ENCODE measurements around the gene IPPK. TPM values are rescaled to one million over a fixed set of nuclear protein-coding genes. Genes with fewer than 3 reads are reported as not detected.

Gene IPPK
- total RNA-seq, 1 experiment from 2014 or later: 17.0 TPM

GRCh38 chr9:92615790-92616189 lies 54.1 kb downstream of the IPPK start:
- no peak for DNase-seq (ENCODE audit: low spot score)

- no peak for DNase-seq (ENCODE audit: low spot score)
Measured at GRCh38 chr9:92614763-92615461, 55.0 kb downstream of the IPPK start.

- DNase-seq (ENCODE audit: low spot score): no peak
Measured at GRCh38 chr9:92614123-92614510, 55.8 kb downstream of the IPPK start.

DNA sequence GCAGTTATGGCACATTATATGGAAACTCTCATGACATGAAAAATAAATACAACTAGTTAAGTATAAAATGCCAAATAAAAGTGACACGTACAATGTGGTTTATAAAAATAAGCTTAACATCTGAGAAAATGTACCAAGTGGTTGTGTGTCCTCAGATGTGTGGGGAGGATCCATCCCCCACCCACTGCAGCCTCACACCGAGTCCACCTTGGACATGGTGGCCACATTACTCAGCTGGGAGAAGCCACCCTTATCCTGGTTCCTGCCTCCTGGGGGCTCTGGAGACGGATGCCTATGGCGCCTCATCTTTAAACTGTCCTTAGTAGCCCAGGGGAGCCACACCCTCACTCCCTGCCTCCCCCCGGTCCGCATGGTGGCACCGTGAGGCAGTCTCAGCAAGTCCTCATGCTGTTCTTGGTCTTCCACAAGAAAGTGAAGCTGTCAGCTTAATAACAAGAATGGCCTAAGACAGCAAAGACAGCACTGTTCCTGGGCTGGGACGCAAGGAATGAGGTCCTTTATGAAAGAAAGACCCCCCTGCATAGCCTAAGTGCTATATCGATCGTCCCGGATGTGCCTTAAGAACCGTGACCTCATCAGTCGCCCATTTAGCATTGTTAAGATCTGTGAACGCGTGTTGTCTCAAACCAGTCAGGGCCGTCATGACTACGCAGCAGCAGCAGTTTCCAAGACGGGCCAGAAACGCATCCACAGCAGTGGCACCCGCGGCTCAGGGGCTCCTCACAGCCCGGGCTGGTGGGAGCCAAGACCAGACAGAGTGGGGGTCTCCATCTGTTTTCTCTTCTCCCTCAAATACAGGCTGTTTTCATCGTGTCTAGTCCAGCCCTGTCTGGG lies 56.4 kb downstream of the IPPK start:
- no peak for DNase-seq (ENCODE audit: low spot score)

GRCh38 chr9:92612816-92613215 lies 57.1 kb downstream of the IPPK start:
- no peak for DNase-seq (ENCODE audit: low spot score)

DNA sequence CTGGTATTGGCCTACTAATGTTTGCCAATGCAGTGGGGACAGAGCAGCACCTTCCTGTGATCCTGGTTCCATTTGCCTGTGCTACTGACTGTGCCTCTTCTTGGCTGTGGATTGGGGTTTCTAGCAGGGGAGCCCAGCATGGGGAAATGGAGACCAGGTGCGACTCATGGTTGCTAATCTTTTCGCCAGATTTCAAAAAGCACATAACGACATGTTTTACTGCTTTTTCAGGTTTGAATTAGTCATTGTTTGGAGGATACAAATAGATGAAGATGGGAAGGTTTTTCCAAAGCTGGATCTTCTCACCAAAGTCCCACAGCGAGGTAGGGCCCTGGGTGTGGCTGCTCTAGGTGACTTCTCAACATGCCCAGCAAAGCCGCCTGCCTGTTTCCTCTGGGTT lies 57.6 kb downstream of the IPPK start:
- no peak for DNase-seq (ENCODE audit: low spot score)

DNA sequence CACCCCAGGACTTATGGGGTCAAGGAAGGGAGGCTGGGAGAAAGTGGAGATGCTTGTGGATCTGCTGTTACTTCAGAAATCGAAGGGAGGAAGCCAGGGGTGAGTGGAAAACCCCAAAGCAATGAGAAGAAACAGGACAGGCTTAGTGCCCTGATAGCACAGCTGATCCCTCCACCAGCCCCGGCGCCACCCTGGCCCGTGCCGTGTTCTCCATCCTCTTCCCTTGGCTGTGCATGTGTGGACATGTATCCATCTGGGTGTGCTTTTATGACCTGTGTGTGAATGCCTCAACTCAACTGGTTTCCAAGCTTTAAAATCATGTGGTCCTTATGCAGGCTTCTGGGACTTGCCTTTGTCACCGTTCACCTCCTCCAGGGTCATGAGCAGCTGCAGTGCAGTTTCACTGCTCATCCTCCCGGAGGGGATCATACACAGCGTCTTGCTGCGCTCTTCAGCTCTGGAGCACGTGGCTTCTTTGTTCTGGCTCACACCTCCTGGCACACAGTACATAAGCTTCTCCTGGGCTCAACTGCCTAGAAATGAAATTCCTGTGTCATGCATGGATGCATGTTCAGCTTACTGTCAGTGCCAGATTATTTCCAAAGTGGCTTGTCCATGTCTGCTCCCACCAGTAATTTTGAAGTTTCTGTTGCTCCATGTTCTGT lies 58.2 kb downstream of the IPPK start:
- no peak for DNase-seq (ENCODE audit: low spot score)

DNA sequence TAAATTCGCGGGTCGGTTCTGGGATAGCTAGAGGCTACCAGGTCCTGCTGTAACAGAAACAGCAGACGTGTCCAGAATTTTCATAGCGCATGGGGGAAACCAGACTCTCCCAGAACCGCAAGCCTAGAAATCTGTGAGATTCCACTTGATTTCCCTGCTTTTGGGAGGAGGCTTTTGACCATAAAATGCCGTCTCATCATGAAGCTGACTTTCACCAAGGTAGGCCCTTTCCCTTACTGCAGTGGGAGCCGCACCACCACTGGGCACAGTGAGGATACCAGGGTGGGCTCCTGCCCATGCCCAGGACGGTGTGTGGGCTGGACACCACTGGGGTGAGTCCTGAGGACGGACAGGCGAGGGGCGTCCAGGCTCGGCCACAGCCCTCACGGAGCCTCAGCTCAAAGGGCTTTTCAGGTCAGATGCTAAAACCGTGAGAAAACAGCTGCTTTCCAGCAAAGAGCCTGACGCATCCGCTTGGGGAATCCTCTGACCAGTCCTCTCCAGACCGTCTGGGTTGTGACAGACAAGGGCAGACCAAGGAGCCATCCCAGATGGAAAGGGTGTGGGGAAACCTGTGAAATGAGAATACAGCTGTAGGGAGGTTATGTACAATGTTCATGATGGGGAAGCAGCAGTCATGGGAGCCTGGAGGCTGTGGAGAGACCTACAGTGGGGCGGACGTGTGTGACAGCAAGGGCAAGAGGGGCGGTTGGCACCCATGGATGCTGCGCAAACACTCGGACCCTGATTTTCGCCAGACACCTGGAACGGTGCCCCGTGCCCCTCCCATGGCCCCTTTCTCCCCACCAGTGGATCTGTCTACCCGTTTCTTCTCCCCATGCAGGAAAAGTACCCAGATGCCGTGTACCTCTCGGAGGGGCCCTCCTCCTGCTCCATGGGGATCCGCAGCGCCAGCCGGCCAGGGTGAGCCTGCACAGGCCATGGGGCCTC lies 59.2 kb downstream of the IPPK start:
- no peak for DNase-seq (ENCODE audit: low spot score)

- DNase-seq (ENCODE audit: low spot score): no peak
Measured at GRCh38 chr9:92608909-92609445, 61.0 kb downstream of the IPPK start.

DNA sequence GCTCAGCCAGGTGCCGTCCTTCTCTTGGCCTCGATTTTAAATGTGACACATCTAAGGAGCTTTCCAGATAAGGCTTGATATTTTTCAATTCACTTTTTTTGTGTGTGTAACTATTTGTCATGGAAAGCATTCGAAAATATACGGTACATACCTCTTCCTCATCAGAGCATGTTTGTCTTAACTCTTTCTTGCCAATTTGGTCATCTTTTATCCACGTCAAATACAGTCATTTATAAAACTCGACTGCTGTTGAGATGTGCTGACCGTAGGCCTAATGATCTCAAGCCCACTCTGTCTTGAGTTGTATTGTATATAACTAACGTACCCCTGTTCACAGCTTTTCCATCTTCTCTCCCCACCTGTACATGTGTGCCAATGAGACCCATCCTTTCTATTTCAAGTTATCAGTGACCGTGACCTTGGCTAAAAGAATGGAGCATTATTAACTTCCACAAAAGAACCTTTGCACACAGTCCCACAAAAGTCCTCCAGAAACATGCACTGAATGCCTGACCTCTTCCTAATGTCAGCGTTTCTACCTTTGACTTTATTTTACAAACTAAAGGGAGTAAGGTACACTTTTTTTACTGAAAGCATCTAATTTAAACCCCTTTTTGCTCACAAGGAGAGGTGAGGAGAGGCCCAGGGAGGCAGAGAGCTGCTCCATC lies 61.6 kb downstream of the IPPK start:
- no peak for DNase-seq (ENCODE audit: low spot score)

DNA sequence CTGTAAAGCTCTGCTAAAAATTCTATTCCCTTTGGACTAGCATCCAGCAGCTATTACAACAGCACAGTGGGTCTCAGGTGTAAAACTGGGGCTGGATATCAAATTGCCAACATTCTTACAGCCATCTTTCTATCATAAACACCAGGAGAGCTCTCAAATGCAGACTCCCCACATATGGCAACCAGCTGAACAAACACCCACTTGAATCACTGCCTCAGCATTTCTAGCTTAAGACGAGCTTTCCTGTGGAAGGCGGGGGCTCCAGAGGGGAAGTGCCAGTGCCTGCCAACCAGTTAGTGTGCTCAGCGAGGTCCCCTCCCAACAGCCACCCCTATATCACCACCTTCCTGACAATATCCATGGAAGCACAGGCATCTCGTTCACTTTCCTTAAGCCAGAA lies 62.2 kb downstream of the IPPK start:
- DNase-seq (ENCODE audit: low spot score): peak; percentile 21

- no peak for DNase-seq (ENCODE audit: low spot score)
Measured at GRCh38 chr9:92607088-92607487, 62.8 kb downstream of the IPPK start.

DNA sequence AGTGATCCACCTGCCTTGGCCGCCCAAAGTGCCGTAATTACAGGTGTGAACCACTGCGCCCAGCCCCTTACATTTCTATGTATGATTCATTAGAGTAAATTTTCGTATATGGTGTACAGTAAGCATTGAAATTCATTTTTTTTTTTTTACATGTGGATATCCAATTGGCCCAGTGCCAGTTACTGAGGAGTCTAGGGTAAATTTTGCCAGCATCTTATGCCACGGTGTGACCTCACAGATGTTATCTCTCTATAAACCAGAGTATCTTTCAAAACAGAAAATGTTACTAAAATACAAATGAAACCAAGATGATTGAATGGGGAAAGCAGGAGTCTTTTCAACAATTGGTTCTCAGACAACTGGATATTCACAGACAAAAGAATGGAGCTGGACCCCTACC lies 64.7 kb downstream of the IPPK start:
- no peak for DNase-seq (ENCODE audit: low spot score)

- DNase-seq (ENCODE audit: low spot score): no peak
Measured at GRCh38 chr9:92603990-92604389, 65.9 kb downstream of the IPPK start.

DNA sequence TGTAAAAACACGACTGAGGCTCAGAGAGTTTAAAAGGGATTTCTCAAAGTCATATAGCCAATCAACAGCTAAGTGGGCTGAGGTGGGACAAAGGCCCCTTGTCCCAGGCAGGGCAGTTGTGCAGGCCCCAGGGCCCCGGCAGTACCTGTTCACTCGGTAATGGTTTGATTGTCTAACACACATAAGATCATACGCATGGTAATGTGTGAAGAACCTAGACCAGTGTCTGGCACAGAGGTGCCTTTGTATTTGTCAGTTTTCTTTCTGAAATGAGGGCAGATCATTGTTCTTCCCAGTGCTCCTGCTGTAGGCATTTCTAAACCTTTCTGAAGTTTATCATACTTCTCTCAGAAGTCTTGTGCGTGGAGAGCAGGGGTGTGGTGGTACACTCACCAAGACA lies 66.8 kb downstream of the IPPK start:
- DNase-seq (ENCODE audit: low spot score): no peak

DNA sequence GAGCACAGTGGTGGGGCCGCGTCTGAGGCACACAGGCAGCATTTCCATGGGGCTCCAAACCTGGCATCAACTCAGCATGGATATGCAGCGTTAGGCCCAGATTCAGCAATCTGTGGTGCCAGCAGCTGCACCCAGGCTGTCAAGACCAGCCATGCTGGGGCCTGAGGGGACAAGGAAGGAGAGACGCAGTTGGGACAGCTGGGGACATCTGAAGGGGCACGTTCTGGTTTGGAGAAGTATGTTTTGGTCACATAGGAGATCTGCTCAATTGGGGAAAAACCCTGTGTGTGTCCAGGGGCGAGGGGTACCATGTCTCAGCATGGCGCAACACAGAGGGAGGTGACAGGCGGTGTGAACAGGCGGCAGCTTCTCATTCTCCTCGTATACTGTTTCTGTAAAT lies 67.5 kb downstream of the IPPK start:
- no peak for DNase-seq (ENCODE audit: low spot score)

DNA sequence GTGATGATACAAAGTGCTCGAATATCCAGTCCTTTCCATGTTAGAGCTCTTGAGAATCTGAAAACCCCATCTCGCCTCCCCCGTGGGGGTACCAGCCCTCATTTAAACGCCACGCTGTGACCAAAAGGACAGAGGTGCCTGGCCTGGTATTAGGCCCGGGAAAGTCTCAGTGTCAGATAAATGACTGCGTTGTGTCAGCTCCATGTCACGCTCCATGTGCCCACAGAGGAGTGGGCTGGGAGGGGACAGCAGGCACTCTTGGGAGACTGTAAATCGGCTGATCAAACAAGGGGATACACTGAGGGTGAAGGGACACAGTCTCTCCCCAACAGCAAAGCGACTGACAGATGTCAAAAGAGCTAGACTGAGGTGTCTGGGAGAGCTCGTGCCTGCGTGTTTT lies 68.5 kb downstream of the IPPK start:
- no peak for DNase-seq (ENCODE audit: low spot score)

- peak; percentile 6 for DNase-seq (ENCODE audit: low spot score)
Measured at GRCh38 chr9:92600462-92601261, 69.3 kb downstream of the IPPK start.

- no peak for DNase-seq (ENCODE audit: low spot score)
Measured at GRCh38 chr9:92599938-92600461, 69.9 kb downstream of the IPPK start.

GRCh38 chr9:92598382-92598781 lies 71.5 kb downstream of the IPPK start:
- DNase-seq (ENCODE audit: low spot score): no peak
